GM23338 (cell line): ENCODE measurements around the gene RAB9A. TPM values are rescaled to one million over a fixed set of nuclear protein-coding genes. Genes with fewer than 3 reads are reported as not detected.

Experiments
- ATAC-seq: fragments of 200-7000 bp; cut with Tn5 transposase; 3 replicates; pipeline ENCODE4 v1.9.1; 2020
- DNase-seq: peaks from one replicate; pipeline ENCODE4 v3.0.0-alpha.2; 2015; ENCODE audit warnings: low spot score
- H2AFZ ChIP-seq: fragments of 200-600 bp; sonication (generic); 2 replicates; pipeline ENCODE4 v1.8.0; 2016; ENCODE audit warnings: antibody characterized with exemption, mild to moderate bottlenecking, moderate library complexity
- H3F3A ChIP-seq: fragments of 200-600 bp; sonication (generic); replicated peaks from 2 replicates; pipeline ENCODE4 v1.8.0; 2017; ENCODE audit warnings: antibody characterized with exemption, mixed run types, low read depth
- H3K27ac ChIP-seq: fragments of 200-600 bp; sonication (generic); 2 replicates; pipeline ENCODE4 v1.6.1; 2016; ENCODE audit warnings: low read depth
- H3K27me3 ChIP-seq: fragments of 200-600 bp; sonication (generic); 2 replicates; pipeline ENCODE4 v1.8.0; 2016; ENCODE audit warnings: mild to moderate bottlenecking, mixed run types, moderate library complexity; ENCODE audit not compliant: insufficient read depth
- H3K36me3 ChIP-seq: fragments of 200-600 bp; sonication (generic); 2 replicates; pipeline ENCODE4 v1.8.0; 2016; ENCODE audit warnings: mild to moderate bottlenecking; ENCODE audit not compliant: insufficient read depth
- H3K4me1 ChIP-seq: fragments of 200-600 bp; sonication (generic); 2 replicates; pipeline ENCODE4 v1.8.0; 2016; ENCODE audit warnings: mild to moderate bottlenecking, moderate library complexity; ENCODE audit not compliant: insufficient read depth
- H3K4me2 ChIP-seq: fragments of 200-600 bp; sonication (generic); 2 replicates; pipeline ENCODE4 v1.7.1; 2017; ENCODE audit warnings: mixed run types
- H3K4me3 ChIP-seq: fragments of 200-600 bp; sonication (generic); 2 replicates; pipeline ENCODE4 v1.6.1; 2016; ENCODE audit warnings: mixed run types
- H3K79me2 ChIP-seq: fragments of 200-600 bp; sonication (generic); replicated peaks from 2 replicates; pipeline ENCODE4 v1.8.0; 2017; ENCODE audit warnings: mild to moderate bottlenecking; ENCODE audit not compliant: insufficient read depth
- H3K9me2 ChIP-seq: fragments of 200-600 bp; sonication (generic); 2 replicates; pipeline ENCODE4 v1.8.0; 2017; ENCODE audit not compliant: insufficient read depth
- H4K20me1 ChIP-seq: fragments of 200-600 bp; sonication (generic); replicated peaks from 2 replicates; pipeline ENCODE4 v1.8.0; 2017; ENCODE audit warnings: mild to moderate bottlenecking; ENCODE audit not compliant: insufficient read depth
- H3K27ac Mint-ChIP-seq: 2 replicates; pipeline ENCODE4 v1.8.0; 2020; ENCODE audit warnings: inconsistent platforms, mild to moderate bottlenecking, moderate library complexity, mixed read lengths
- H3K27me3 Mint-ChIP-seq: 3 replicates; pipeline ENCODE4 v1.8.0; 2022; ENCODE audit warnings: low read depth, mild to moderate bottlenecking, moderate library complexity, mixed read lengths, inconsistent platforms; ENCODE audit not compliant: insufficient read depth, poor library complexity
- H3K36me3 Mint-ChIP-seq: 3 replicates; pipeline ENCODE4 v1.8.0; 2021; ENCODE audit warnings: low read depth, mild to moderate bottlenecking, inconsistent platforms, moderate library complexity, mixed read lengths
- H3K4me1 Mint-ChIP-seq: 3 replicates; pipeline ENCODE4 v1.8.0; 2020; ENCODE audit warnings: mild to moderate bottlenecking, inconsistent platforms, mixed read lengths
- H3K4me3 Mint-ChIP-seq: 3 replicates; pipeline ENCODE4 v1.8.0; 2021; ENCODE audit warnings: moderate library complexity, mild to moderate bottlenecking, inconsistent platforms, mixed read lengths
- H3K9me3 Mint-ChIP-seq: 3 replicates; pipeline ENCODE4 v1.8.0; 2020; ENCODE audit warnings: moderate library complexity, mild to moderate bottlenecking, inconsistent platforms, mixed read lengths
- CREB1 ChIP-seq: fragments of 250-450 bp; sonication (Bioruptor Pico); IDR thresholded peaks from 2 replicates; pipeline ENCODE4 v1.5.0; 2020; ENCODE audit warnings: low read depth, mild to moderate bottlenecking, moderate library complexity
- EZH2 ChIP-seq: fragments of 200-600 bp; sonication (generic); IDR thresholded peaks from one replicate; pipeline ENCODE4 v1.8.0; 2017; ENCODE audit warnings: antibody characterized with exemption, mild to moderate bottlenecking, low read depth; ENCODE audit not compliant: unreplicated experiment
- EZH2phosphoT487 ChIP-seq: fragments of 200-600 bp; sonication (generic); IDR thresholded peaks from one replicate; pipeline ENCODE4 v1.8.1; 2018; ENCODE audit warnings: antibody characterized with exemption; ENCODE audit not compliant: unreplicated experiment
- JUNB ChIP-seq: IDR thresholded peaks from one replicate; pipeline ENCODE4 v1.6.1; 2016; ENCODE audit warnings: antibody characterized with exemption; ENCODE audit not compliant: unreplicated experiment
- NANOG ChIP-seq: IDR thresholded peaks from 2 replicates; pipeline ENCODE4 v1.6.1; 2016; ENCODE audit warnings: antibody characterized with exemption, borderline replicate concordance
- POLR2AphosphoS5 ChIP-seq: IDR thresholded peaks from 2 replicates; pipeline ENCODE4 v1.6.1; 2016; ENCODE audit warnings: antibody characterized with exemption, low read depth
- STAT1 ChIP-seq: IDR thresholded peaks from one replicate; pipeline ENCODE4 v1.6.1; 2016; ENCODE audit warnings: antibody characterized with exemption; ENCODE audit not compliant: unreplicated experiment
- ZNF114 ChIP-seq: fragments of 250-450 bp; sonication (Bioruptor Pico); IDR thresholded peaks from 2 replicates; pipeline ENCODE4 v1.5.0; 2020; ENCODE audit warnings: mild to moderate bottlenecking, moderate library complexity
- ZNF331 ChIP-seq: fragments of 250-450 bp; sonication (Bioruptor Pico); IDR thresholded peaks from 2 replicates; pipeline ENCODE4 v1.5.0; 2020; ENCODE audit warnings: low read depth, mild to moderate bottlenecking, moderate library complexity
- polyA plus RNA-seq: library from polyadenylated mRNA; unstranded; fragments of >200 nt; fragmentation: Nextera tagmentation; extraction: Ambion mirVana; gene quantifications from 2 replicates; pipeline ENCODE4 v1.2.1, GENCODE V29; 2016
- total RNA-seq: library from RNA; depleted of rRNA; stranded (reverse); fragments of >200 nt; shearing (Covaris generic); gene quantifications from 2 replicates; pipeline ENCODE4 v1.2.3, GENCODE V29; 2014
- TF ChIP-seq, protein P1 (sequence below): IDR thresholded peaks from one replicate; pipeline ENCODE4 v1.6.1; 2018; ENCODE audit warnings: antibody characterized with exemption; ENCODE audit not compliant: unreplicated experiment
- TF ChIP-seq, protein P2 (sequence below), 2 experiments: fragments of 200-600 bp in 1 of 2; sonication (generic) in 1 of 2; conservative IDR thresholded peaks; 2 replicates each; pipeline versions ENCODE4 v1.5.1 to v1.6.1; 2016 to 2017; ENCODE audit warnings: antibody characterized with exemption in 2 of 2, low read depth in 2 of 2, mild to moderate bottlenecking in 2 of 2, moderate library complexity in 1 of 2
- TF ChIP-seq, protein P3 (sequence below): fragments of 250-450 bp; sonication (Bioruptor Pico); IDR thresholded peaks from 2 replicates; pipeline ENCODE4 v1.5.0; 2020; ENCODE audit warnings: mild to moderate bottlenecking, moderate library complexity
- TF ChIP-seq, protein P4 (sequence below): IDR thresholded peaks from 2 replicates; pipeline ENCODE4 v1.6.1; 2016; ENCODE audit warnings: antibody characterized with exemption

The RAB9A gene
- total and polyA plus RNA-seq, 2 experiments from 2014 or later = 43.3 to 45.1 TPM

DNA sequence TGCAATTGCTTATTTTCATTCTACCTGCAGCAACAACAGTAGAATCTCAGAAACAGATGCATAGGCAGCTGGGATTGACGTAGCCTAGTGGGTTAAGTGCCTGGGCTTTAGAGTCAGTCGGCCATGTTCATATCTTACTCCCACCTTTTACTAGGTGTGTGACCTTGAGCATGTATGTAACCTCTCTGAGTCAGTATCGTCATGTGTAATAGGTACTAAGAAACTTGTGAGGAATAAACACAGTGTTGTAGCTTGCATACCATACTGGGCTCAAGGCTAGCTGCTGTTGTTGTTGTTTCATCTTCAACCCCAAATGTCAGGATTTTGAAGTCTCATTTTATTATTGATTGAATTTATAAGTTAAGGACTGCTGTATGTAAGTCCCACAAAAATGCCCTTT lies 14.2 kb downstream of the RAB9A start:
- no peaks in the 10 kb centered on the region for H3K27me3 ChIP-seq
- Mint-ChIP-seq H3K9me3 (no peaks in the 10 kb centered on the region), H3K27ac (no peak overlapping the region), H3K4me3 (no peak overlapping the region), H3K4me1 (peaks cover 28% of the 10 kb centered on the region), H3K36me3 (0 out of 3 replicates have a peak, but pooled peaks cover 3% of the 10 kb centered on the region), H3K27me3 (peaks cover 4% of the 10 kb centered on the region)
- no peak overlapping the region for H2AFZ ChIP-seq
- H3F3A ChIP-seq = no peaks in the 10 kb centered on the region
- no peaks in the 10 kb centered on the region for H3K9me2 ChIP-seq
- H3K4me3 ChIP-seq = no peak overlapping the region
- no peak overlapping the region for H3K27ac ChIP-seq
- DNase-seq (no peak), ATAC-seq (no peak)
- peaks cover 7% of the 10 kb centered on the region; the same call in 1 of the 2 replicates for H4K20me1 ChIP-seq
- TF ChIP-seq, protein P1, sequence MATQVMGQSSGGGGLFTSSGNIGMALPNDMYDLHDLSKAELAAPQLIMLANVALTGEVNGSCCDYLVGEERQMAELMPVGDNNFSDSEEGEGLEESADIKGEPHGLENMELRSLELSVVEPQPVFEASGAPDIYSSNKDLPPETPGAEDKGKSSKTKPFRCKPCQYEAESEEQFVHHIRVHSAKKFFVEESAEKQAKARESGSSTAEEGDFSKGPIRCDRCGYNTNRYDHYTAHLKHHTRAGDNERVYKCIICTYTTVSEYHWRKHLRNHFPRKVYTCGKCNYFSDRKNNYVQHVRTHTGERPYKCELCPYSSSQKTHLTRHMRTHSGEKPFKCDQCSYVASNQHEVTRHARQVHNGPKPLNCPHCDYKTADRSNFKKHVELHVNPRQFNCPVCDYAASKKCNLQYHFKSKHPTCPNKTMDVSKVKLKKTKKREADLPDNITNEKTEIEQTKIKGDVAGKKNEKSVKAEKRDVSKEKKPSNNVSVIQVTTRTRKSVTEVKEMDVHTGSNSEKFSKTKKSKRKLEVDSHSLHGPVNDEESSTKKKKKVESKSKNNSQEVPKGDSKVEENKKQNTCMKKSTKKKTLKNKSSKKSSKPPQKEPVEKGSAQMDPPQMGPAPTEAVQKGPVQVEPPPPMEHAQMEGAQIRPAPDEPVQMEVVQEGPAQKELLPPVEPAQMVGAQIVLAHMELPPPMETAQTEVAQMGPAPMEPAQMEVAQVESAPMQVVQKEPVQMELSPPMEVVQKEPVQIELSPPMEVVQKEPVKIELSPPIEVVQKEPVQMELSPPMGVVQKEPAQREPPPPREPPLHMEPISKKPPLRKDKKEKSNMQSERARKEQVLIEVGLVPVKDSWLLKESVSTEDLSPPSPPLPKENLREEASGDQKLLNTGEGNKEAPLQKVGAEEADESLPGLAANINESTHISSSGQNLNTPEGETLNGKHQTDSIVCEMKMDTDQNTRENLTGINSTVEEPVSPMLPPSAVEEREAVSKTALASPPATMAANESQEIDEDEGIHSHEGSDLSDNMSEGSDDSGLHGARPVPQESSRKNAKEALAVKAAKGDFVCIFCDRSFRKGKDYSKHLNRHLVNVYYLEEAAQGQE = no peak
- TF ChIP-seq STAT1 (no peak), NANOG (no peak), ZNF114 (CRISPR knock-in tag) (no peak), EZH2phosphoT487 (no peak), EZH2 (no peak), ZNF331 (CRISPR knock-in tag) (no peak), JUNB (no peak), CREB1 (CRISPR knock-in tag) (no peak), POLR2AphosphoS5 (no peak)
- TF ChIP-seq, protein P2, sequence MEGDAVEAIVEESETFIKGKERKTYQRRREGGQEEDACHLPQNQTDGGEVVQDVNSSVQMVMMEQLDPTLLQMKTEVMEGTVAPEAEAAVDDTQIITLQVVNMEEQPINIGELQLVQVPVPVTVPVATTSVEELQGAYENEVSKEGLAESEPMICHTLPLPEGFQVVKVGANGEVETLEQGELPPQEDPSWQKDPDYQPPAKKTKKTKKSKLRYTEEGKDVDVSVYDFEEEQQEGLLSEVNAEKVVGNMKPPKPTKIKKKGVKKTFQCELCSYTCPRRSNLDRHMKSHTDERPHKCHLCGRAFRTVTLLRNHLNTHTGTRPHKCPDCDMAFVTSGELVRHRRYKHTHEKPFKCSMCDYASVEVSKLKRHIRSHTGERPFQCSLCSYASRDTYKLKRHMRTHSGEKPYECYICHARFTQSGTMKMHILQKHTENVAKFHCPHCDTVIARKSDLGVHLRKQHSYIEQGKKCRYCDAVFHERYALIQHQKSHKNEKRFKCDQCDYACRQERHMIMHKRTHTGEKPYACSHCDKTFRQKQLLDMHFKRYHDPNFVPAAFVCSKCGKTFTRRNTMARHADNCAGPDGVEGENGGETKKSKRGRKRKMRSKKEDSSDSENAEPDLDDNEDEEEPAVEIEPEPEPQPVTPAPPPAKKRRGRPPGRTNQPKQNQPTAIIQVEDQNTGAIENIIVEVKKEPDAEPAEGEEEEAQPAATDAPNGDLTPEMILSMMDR (conservative IDR thresholded peaks at IDR 0.05; ENCODE audit: low read depth in 2 of 2) = no peak
- TF ChIP-seq, protein P3, sequence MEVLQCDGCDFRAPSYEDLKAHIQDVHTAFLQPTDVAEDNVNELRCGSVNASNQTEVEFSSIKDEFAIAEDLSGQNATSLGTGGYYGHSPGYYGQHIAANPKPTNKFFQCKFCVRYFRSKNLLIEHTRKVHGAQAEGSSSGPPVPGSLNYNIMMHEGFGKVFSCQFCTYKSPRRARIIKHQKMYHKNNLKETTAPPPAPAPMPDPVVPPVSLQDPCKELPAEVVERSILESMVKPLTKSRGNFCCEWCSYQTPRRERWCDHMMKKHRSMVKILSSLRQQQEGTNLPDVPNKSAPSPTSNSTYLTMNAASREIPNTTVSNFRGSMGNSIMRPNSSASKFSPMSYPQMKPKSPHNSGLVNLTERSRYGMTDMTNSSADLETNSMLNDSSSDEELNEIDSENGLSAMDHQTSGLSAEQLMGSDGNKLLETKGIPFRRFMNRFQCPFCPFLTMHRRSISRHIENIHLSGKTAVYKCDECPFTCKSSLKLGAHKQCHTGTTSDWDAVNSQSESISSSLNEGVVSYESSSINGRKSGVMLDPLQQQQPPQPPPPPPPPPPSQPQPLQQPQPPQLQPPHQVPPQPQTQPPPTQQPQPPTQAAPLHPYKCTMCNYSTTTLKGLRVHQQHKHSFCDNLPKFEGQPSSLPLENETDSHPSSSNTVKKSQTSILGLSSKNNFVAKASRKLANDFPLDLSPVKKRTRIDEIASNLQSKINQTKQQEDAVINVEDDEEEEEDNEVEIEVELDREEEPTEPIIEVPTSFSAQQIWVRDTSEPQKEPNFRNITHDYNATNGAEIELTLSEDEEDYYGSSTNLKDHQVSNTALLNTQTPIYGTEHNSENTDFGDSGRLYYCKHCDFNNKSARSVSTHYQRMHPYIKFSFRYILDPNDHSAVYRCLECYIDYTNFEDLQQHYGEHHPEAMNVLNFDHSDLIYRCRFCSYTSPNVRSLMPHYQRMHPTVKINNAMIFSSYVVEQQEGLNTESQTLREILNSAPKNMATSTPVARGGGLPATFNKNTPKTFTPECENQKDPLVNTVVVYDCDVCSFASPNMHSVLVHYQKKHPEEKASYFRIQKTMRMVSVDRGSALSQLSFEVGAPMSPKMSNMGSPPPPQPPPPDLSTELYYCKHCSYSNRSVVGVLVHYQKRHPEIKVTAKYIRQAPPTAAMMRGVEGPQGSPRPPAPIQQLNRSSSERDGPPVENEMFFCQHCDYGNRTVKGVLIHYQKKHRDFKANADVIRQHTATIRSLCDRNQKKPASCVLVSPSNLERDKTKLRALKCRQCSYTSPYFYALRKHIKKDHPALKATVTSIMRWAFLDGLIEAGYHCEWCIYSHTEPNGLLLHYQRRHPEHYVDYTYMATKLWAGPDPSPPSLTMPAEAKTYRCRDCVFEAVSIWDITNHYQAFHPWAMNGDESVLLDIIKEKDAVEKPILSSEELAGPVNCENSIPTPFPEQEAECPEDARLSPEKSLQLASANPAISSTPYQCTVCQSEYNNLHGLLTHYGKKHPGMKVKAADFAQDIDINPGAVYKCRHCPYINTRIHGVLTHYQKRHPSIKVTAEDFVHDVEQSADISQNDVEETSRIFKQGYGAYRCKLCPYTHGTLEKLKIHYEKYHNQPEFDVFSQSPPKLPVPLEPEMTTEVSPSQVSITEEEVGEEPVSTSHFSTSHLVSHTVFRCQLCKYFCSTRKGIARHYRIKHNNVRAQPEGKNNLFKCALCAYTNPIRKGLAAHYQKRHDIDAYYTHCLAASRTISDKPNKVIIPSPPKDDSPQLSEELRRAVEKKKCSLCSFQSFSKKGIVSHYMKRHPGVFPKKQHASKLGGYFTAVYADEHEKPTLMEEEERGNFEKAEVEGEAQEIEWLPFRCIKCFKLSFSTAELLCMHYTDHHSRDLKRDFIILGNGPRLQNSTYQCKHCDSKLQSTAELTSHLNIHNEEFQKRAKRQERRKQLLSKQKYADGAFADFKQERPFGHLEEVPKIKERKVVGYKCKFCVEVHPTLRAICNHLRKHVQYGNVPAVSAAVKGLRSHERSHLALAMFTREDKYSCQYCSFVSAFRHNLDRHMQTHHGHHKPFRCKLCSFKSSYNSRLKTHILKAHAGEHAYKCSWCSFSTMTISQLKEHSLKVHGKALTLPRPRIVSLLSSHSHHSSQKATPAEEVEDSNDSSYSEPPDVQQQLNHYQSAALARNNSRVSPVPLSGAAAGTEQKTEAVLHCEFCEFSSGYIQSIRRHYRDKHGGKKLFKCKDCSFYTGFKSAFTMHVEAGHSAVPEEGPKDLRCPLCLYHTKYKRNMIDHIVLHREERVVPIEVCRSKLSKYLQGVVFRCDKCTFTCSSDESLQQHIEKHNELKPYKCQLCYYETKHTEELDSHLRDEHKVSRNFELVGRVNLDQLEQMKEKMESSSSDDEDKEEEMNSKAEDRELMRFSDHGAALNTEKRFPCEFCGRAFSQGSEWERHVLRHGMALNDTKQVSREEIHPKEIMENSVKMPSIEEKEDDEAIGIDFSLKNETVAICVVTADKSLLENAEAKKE (CRISPR knock-in tag) = no peak
- TF ChIP-seq, protein P4, sequence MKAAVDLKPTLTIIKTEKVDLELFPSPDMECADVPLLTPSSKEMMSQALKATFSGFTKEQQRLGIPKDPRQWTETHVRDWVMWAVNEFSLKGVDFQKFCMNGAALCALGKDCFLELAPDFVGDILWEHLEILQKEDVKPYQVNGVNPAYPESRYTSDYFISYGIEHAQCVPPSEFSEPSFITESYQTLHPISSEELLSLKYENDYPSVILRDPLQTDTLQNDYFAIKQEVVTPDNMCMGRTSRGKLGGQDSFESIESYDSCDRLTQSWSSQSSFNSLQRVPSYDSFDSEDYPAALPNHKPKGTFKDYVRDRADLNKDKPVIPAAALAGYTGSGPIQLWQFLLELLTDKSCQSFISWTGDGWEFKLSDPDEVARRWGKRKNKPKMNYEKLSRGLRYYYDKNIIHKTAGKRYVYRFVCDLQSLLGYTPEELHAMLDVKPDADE = no peak
- no peaks in the 10 kb centered on the region for H3K36me3 ChIP-seq
- no peak overlapping the region for H3K4me2 ChIP-seq
- no peaks in the 10 kb centered on the region for H3K4me1 ChIP-seq
- peaks cover 74% of the 10 kb centered on the region for H3K79me2 ChIP-seq
